Spinal cord (tissue), 10 donors: ENCODE measurements around the gene C12orf57. TPM values are rescaled to one million over a fixed set of nuclear protein-coding genes. Genes with fewer than 3 reads are reported as not detected.

Experiments
- DNase-seq, 6 donors: peaks; one replicate each; pipeline versions ENCODE4 v3.0.0 to v3.0.0-alpha.2; 2013 to 2015; ENCODE audit warnings: low spot score in 6 of 6, low read depth in 4 of 6
- H3K27ac ChIP-seq: one replicate; pipeline ENCODE4 v1.5.1; 2013; ENCODE audit warnings: low read depth, low read length, control low read depth
- H3K27me3 ChIP-seq: one replicate; pipeline ENCODE4 v1.6.1; 2013; ENCODE audit warnings: low read length; ENCODE audit not compliant: control insufficient read depth, insufficient read depth
- H3K36me3 ChIP-seq: one replicate; pipeline ENCODE4 v1.6.1; 2013; ENCODE audit warnings: low read length; ENCODE audit not compliant: control insufficient read depth, insufficient read depth
- H3K4me1 ChIP-seq: one replicate; pipeline ENCODE4 v1.6.1; 2013; ENCODE audit warnings: low read length; ENCODE audit not compliant: control insufficient read depth, insufficient read depth
- H3K4me3 ChIP-seq: one replicate; pipeline ENCODE4 v1.5.1; 2013; ENCODE audit warnings: low read depth, low read length, control low read depth
- H3K9me3 ChIP-seq: one replicate; pipeline ENCODE4 v1.6.1; 2013; ENCODE audit warnings: low read length; ENCODE audit not compliant: control insufficient read depth, insufficient read depth
- WGBS: methylation state at CpG from one replicate; pipeline ENCODE4 v1.1.5; 2013; ENCODE audit warnings: missing lambda C conversion rate; ENCODE audit not compliant: insufficient coverage; 5-methylcytosine and 5-hydroxymethylcytosine counted together
- long read RNA-seq, 4 donors: transcript quantifications; one replicate each; lab custom pipeline, GENCODE V29; 2026
- polyA plus RNA-seq, 2 donors: library from polyadenylated mRNA; unstranded; fragments of 120-200 nt; gene quantifications; one replicate each; pipeline ENCODE4 v1.2.1, GENCODE V29; 2013; ENCODE audit not compliant: insufficient read length in 2 of 2
- total RNA-seq, 2 donors: library from RNA; depleted of rRNA in 1 of 2; stranded (reverse); fragments of 120-200 nt in 1 of 2; fragments of >200 nt in 1 of 2; gene quantifications; one replicate each; pipeline versions ENCODE4 v1.2.3 to v1.2.4, GENCODE V29; 2013 to 2014
- donor health status: healthy.

The C12orf57 gene
- total RNA-seq (100 to 1,000 TPM; 108 to 376 TPM), polyA plus RNA-seq (100 to 1,000 TPM; 220 to 243 TPM)
- long read RNA-seq, donor 1, transcript C12orf57-204 (3 exons, 551 nt) = minor isoform, 6 of 178 reads
- long read RNA-seq, donor 1, transcript C12orf57-201 (3 exons, 560 nt) = major isoform, 139 of 178 reads
- long read RNA-seq, donor 1, transcript C12orf57-202 (3 exons, 662 nt) = minor isoform, 17 of 178 reads
- long read RNA-seq, donor 1, partial matches to known transcripts = 15 of 178 reads
- long read RNA-seq, donor 1, other reads (novel, unspliced or antisense) = 0 of 178 reads
- long read RNA-seq, donor 2, transcript C12orf57-201 (3 exons, 560 nt) = major isoform, 56 of 72 reads
- long read RNA-seq, donor 2, transcript C12orf57-202 (3 exons, 662 nt) = minor isoform, 11 of 72 reads
- long read RNA-seq, donor 2, transcript C12orf57-204 (3 exons, 551 nt) = minor isoform, 5 of 72 reads
- long read RNA-seq, donor 2, partial matches to known transcripts = 0 of 72 reads
- long read RNA-seq, donor 2, other reads (novel, unspliced or antisense) = 0 of 72 reads
- long read RNA-seq, donor 3, transcript C12orf57-201 (3 exons, 560 nt) = major isoform, 83 of 93 reads
- long read RNA-seq, donor 3, transcript C12orf57-202 (3 exons, 662 nt) = minor isoform, 9 of 93 reads
- long read RNA-seq, donor 3, partial matches to known transcripts = 0 of 93 reads
- long read RNA-seq, donor 3, other reads (novel, unspliced or antisense) = 0 of 93 reads
- long read RNA-seq, donor 4, transcript C12orf57-202 (3 exons, 662 nt) = minor isoform, 75 of 439 reads
- long read RNA-seq, donor 4, transcript C12orf57-206 (2 exons, 980 nt) = minor isoform, 9 of 439 reads
- long read RNA-seq, donor 4, transcript C12orf57-201 (3 exons, 560 nt) = major isoform, 334 of 439 reads
- long read RNA-seq, donor 4, partial matches to known transcripts = 17 of 439 reads
- long read RNA-seq, donor 4, other reads (novel, unspliced or antisense) = 0 of 439 reads

GRCh38 chr12:6943722-6944380 lies at the start of gene C12orf57, which contains the start of gene RNU7-1:
Gene C12orf57, plus strand, starts transcription at chr12:6944022. Its CDS starts 100 bp downstream, at chr12:6944122.
Gene RNU7-1, plus strand, starts transcription at chr12:6943816.
- DNase-seq = peak; percentile 61 to 96 (median 87)
- WGBS = under 1% methylated on average over 30 of the region's 31 CpGs
- no peaks in the 10 kb centered on the region for H3K27me3 ChIP-seq
- no peaks in the 10 kb centered on the region for H3K9me3 ChIP-seq
- H3K36me3 ChIP-seq = peaks cover 60% of the 10 kb centered on the region
- H3K4me3 ChIP-seq = peak within 1 kb of the TSS; percentile 96
- peak within 1 kb of the TSS; percentile 99 for H3K27ac ChIP-seq
- H3K4me1 ChIP-seq = peaks cover 54% of the 10 kb centered on the region

- H3K4me1 ChIP-seq = peaks cover 15% of the 10 kb centered on the region
- no peaks in the 10 kb centered on the region for H3K36me3 ChIP-seq
- no peaks in the 10 kb centered on the region for H3K9me3 ChIP-seq
- no peak overlapping the region for H3K27ac ChIP-seq
- H3K27me3 ChIP-seq = no peaks in the 10 kb centered on the region
- DNase-seq = no peak
- no CpG with 5 or more reads among the region's 3 CpGs for WGBS
- H3K4me3 ChIP-seq = no peak overlapping the region
Measured at GRCh38 chr12:6894321-6894720, 49.5 kb upstream of the C12orf57 start.

GRCh38 chr12:6896846-6897435 lies 46.9 kb upstream of the C12orf57 start:
- Histone ChIP-seq H3K27ac (no peak overlapping the region), H3K9me3 (no peaks in the 10 kb centered on the region), H3K4me1 (peaks cover 13% of the 10 kb centered on the region), H3K27me3 (no peaks in the 10 kb centered on the region), H3K4me3 (no peak overlapping the region), H3K36me3 (no peaks in the 10 kb centered on the region)
- WGBS = 61% methylated on average over 3 of the region's 6 CpGs
- peak in 1 of 6 donors; percentile 49 for DNase-seq

GRCh38 chr12:6899427-6899826 lies 44.4 kb upstream of the C12orf57 start:
- H3K4me1 ChIP-seq = peaks cover 13% of the 10 kb centered on the region
- H3K4me3 ChIP-seq = no peak overlapping the region
- DNase-seq = no peak
- no peaks in the 10 kb centered on the region for H3K27me3 ChIP-seq
- 100% methylated on average over 1 of the region's 5 CpGs for WGBS
- no peaks in the 10 kb centered on the region for H3K9me3 ChIP-seq
- no peaks in the 10 kb centered on the region for H3K36me3 ChIP-seq
- peak overlapping the region; percentile 84 for H3K27ac ChIP-seq

GRCh38 chr12:6899837-6900519 lies 43.8 kb upstream of the C12orf57 start:
- no peaks in the 10 kb centered on the region for H3K27me3 ChIP-seq
- no peak overlapping the region for H3K4me3 ChIP-seq
- peaks cover 15% of the 10 kb centered on the region for H3K4me1 ChIP-seq
- no peaks in the 10 kb centered on the region for H3K36me3 ChIP-seq
- DNase-seq = peak in 3 of 6 donors; percentile 75 to 87 (median 82)
- H3K27ac ChIP-seq = peak overlapping the region; percentile 84
- 27% methylated on average over 5 of the region's 10 CpGs for WGBS
- H3K9me3 ChIP-seq = no peaks in the 10 kb centered on the region

- Histone ChIP-seq H3K4me1 (peaks cover 22% of the 10 kb centered on the region), H3K36me3 (peaks cover 2% of the 10 kb centered on the region), H3K27me3 (no peaks in the 10 kb centered on the region), H3K27ac (no peak overlapping the region), H3K4me3 (no peak overlapping the region), H3K9me3 (no peaks in the 10 kb centered on the region)
- DNase-seq = no peak
- 67% methylated on average over 1 of the region's 4 CpGs for WGBS
Measured at GRCh38 chr12:6902448-6902847, 41.4 kb upstream of the C12orf57 start.

GRCh38 chr12:6903722-6904121 lies 40.1 kb upstream of the C12orf57 start:
- Histone ChIP-seq H3K4me3 (no peak overlapping the region), H3K27ac (no peak overlapping the region), H3K36me3 (peaks cover 5% of the 10 kb centered on the region), H3K4me1 (peaks cover 22% of the 10 kb centered on the region), H3K27me3 (no peaks in the 10 kb centered on the region), H3K9me3 (no peaks in the 10 kb centered on the region)
- no peak for DNase-seq
- WGBS = 64% methylated on average over 1 of the region's 1 CpG

- Histone ChIP-seq H3K4me1 (peaks cover 16% of the 10 kb centered on the region), H3K4me3 (peak within 1 kb of the TSS; percentile 82), H3K27me3 (no peaks in the 10 kb centered on the region), H3K27ac (peak within 1 kb of the TSS; percentile 89), H3K9me3 (no peaks in the 10 kb centered on the region), H3K36me3 (peaks cover 5% of the 10 kb centered on the region)
- under 1% methylated on average over 29 of the region's 34 CpGs for WGBS
- peak; percentile 93 to 100 (median 98) for DNase-seq
Measured at GRCh38 chr12:6904280-6905276, 39.2 kb upstream of the C12orf57 start, which contains the start of gene LRRC23. Gene LRRC23, plus strand, starts transcription at chr12:6904822. Its CDS starts 812 bp downstream, at chr12:6905634.
